Keratinocyte (primary cell): ENCODE measurements around the gene NAT16. TPM values are rescaled to one million over a fixed set of nuclear protein-coding genes. Genes with fewer than 3 reads are reported as not detected.
"Not testable (repeated sequence)": the region's sequence is repeated elsewhere in the genome, so short reads cannot be mapped to it uniquely, and the experiment has no call there.

Experiments used
- DNase-seq: peaks from one replicate; pipeline ENCODE4 v3.0.0-alpha.2; 2011; ENCODE audit warnings: low read depth, missing footprints, low spot score
- FAIRE-seq: peaks from 2 replicates; lab custom pipeline; 2011; peaks lifted over from hg19 to GRCh38; lab: Jason Lieb, UNC
- H2AFZ ChIP-seq: 2 replicates; pipeline ENCODE4 v1.6.0; 2012; ENCODE audit warnings: low read length, control low read depth, inconsistent platforms; ENCODE audit not compliant: control insufficient read depth
- H3K27ac ChIP-seq: 2 replicates; pipeline ENCODE4 v1.5.1; 2011; ENCODE audit warnings: low read length; ENCODE audit not compliant: control insufficient read depth, insufficient read depth
- H3K27me3 ChIP-seq: 3 replicates; pipeline ENCODE4 v1.6.0; 2011; ENCODE audit warnings: low read length; ENCODE audit not compliant: control insufficient read depth, insufficient read depth; ENCODE audit errors: extremely low read depth
- H3K36me3 ChIP-seq, 2 experiments: 2 replicates in 1 of 2; 3 replicates in 1 of 2; pipeline ENCODE4 v1.5.1; 2011; ENCODE audit warnings: low read length in 2 of 2, mild to moderate bottlenecking in 1 of 2; ENCODE audit not compliant: control insufficient read depth in 2 of 2, insufficient read depth in 2 of 2; ENCODE audit errors: extremely low read depth in 1 of 2
- H3K4me1 ChIP-seq: 3 replicates; pipeline ENCODE4 v1.5.1; 2011; ENCODE audit warnings: low read length; ENCODE audit not compliant: control insufficient read depth, insufficient read depth; ENCODE audit errors: extremely low read depth
- H3K4me2 ChIP-seq: 3 replicates; pipeline ENCODE4 v1.6.0; 2011; ENCODE audit warnings: low read depth, low read length; ENCODE audit not compliant: control insufficient read depth, insufficient read depth; ENCODE audit errors: extremely low read depth
- H3K4me3 ChIP-seq, 3 experiments: fragments of 200-600 bp in 1 of 3; sonication (generic) in 1 of 3; 2 replicates in 2 of 3; 3 replicates in 1 of 3; pipeline ENCODE4 v1.5.1; 2011 to 2016; ENCODE audit warnings: low read length in 3 of 3, mild to moderate bottlenecking in 3 of 3, control low read depth in 2 of 3, inconsistent platforms in 1 of 3, low read depth in 1 of 3, mixed read lengths in 1 of 3, mixed run types in 1 of 3, moderate library complexity in 1 of 3; ENCODE audit not compliant: control insufficient read depth in 2 of 3, insufficient read depth in 2 of 3; ENCODE audit errors: extremely low read depth in 1 of 3
- H3K79me2 ChIP-seq: 2 replicates; pipeline ENCODE4 v1.6.0; 2012; ENCODE audit warnings: low read length; ENCODE audit not compliant: control insufficient read depth, insufficient read depth
- H3K9ac ChIP-seq: 3 replicates; pipeline ENCODE4 v1.6.0; 2011; ENCODE audit warnings: low read length; ENCODE audit not compliant: control insufficient read depth, insufficient read depth; ENCODE audit errors: extremely low read depth
- H3K9me1 ChIP-seq: 3 replicates; pipeline ENCODE4 v1.6.0; 2011; ENCODE audit warnings: low read length; ENCODE audit not compliant: control insufficient read depth, insufficient read depth; ENCODE audit errors: extremely low read depth
- H3K9me3 ChIP-seq: 2 replicates; pipeline ENCODE4 v1.5.1; 2012; ENCODE audit warnings: low read depth, low read length; ENCODE audit not compliant: control insufficient read depth
- H4K20me1 ChIP-seq: 3 replicates; pipeline ENCODE4 v1.6.0; 2011; ENCODE audit warnings: low read length; ENCODE audit not compliant: control insufficient read depth, insufficient read depth; ENCODE audit errors: extremely low read depth
- CTCF ChIP-seq, 3 experiments: IDR thresholded peaks in 1 of 3; conservative IDR thresholded peaks in 1 of 3; optimal IDR thresholded peaks in 1 of 3; 2 replicates in 2 of 3; 3 replicates in 1 of 3; pipeline versions ENCODE3 to v1.5.1; 2011; ENCODE audit warnings: low read length in 3 of 3, mild to moderate bottlenecking in 3 of 3, moderate library complexity in 2 of 3, control low read depth in 1 of 3, inconsistent platforms in 1 of 3; ENCODE audit not compliant: insufficient read depth in 2 of 3; ENCODE audit errors: extremely low read depth in 1 of 3
- EZH2 ChIP-seq: IDR thresholded peaks from one replicate; pipeline ENCODE4 v1.6.1; 2012; ENCODE audit warnings: inconsistent platforms, mild to moderate bottlenecking, low read length, moderate library complexity
- dilution Hi-C: fragments of 300-500 bp; cut with MboI; formaldehyde crosslinking; loops from one replicate; pipeline ENCODE4 v1.7.0; 2020; ENCODE audit warnings: low sequenced_read_pairs; ENCODE audit not compliant: extremely low pct_ligation_motif_present
- polyA plus RNA-seq, 5 experiments: library from polyadenylated mRNA; depleted of rRNA in 3 of 5; stranded (reverse) in 3 of 5; stranded (forward) in 1 of 5; unstranded in 1 of 5; fragments of >200 nt; gene quantifications; 1 replicate in 1 of 5; 2 replicates in 3 of 5; 3 replicates in 1 of 5; pipeline versions ENCODE4 v1.2.1 to v1.2.3, GENCODE V29; 2011 to 2012; ENCODE audit warnings: missing spikeins in 2 of 5, low read depth in 1 of 5, low replicate concordance in 1 of 5

NAT16 gene
- polyA plus RNA-seq, 1 donor (not counting 4 experiments of a cell fraction or from before 2014, with no cell fraction given): not detected

GRCh38 chr7:101133621-101134398 lies 46.3 kb downstream of the NAT16 start:
- no peak for DNase-seq

GRCh38 chr7:101132626-101133600 lies 47.2 kb downstream of the NAT16 start:
- H4K20me1 ChIP-seq, H3K4me3 ChIP-seq, H3K79me2 ChIP-seq, H3K27me3 ChIP-seq, H3K27ac ChIP-seq, H3K4me2 ChIP-seq, dilution Hi-C loops, DNase-seq, H3K9me3 ChIP-seq, H3K9ac ChIP-seq, FAIRE-seq, H3K9me1 ChIP-seq, H2AFZ ChIP-seq: not testable (repeated sequence)
- Histone ChIP-seq H3K4me1 (peaks cover 48% of the 10 kb centered on the region), H3K36me3 (peaks cover 42 to 53% of the 10 kb centered on the region in 2 experiments)

More at GRCh38 chr7:101133621-101134398, 46.3 kb downstream of the NAT16 start:
- peaks cover 3% of the 10 kb centered on the region for H4K20me1 ChIP-seq
- H3K9ac ChIP-seq: no peak overlapping the region
- TF ChIP-seq EZH2: no peak
- TF ChIP-seq CTCF (optimal IDR thresholded peaks at IDR 0.05 in 1 of 3, IDR thresholded peaks at IDR 0.05 in 1 of 3, conservative IDR thresholded peaks at IDR 0.05 in 1 of 3; ENCODE audit: extremely low read depth in 1 of 3, insufficient read depth in 2 of 3, low read length in 3 of 3): no peak
- no peak overlapping the region for H3K4me3 ChIP-seq
- H3K4me2 ChIP-seq: no peak overlapping the region
- peaks cover 45% of the 10 kb centered on the region for H3K4me1 ChIP-seq
- H3K9me3 ChIP-seq: no peaks in the 10 kb centered on the region
- no peaks in the 10 kb centered on the region for H3K79me2 ChIP-seq
- no peak overlapping the region for H2AFZ ChIP-seq
- H3K27ac ChIP-seq: no peak overlapping the region
- H3K36me3 ChIP-seq: peaks cover 39 to 44% of the 10 kb centered on the region in 2 experiments
- H3K27me3 ChIP-seq: no peaks in the 10 kb centered on the region
- no peak for FAIRE-seq
- H3K9me1 ChIP-seq: no peaks in the 10 kb centered on the region
- dilution Hi-C loops: no loop called here
